HG03064 (cell line): ENCODE measurements around the gene NINJ2.
A peak's percentile ranks its signal among the peaks of the same experiment; 100 is the strongest.
"Not testable (repeated sequence)": the region's sequence is repeated elsewhere in the genome, so short reads cannot be mapped to it uniquely, and the experiment has no call there.

Source experiments
- ATAC-seq: cut with Tn5 transposase; IDR thresholded peaks from one replicate; pipeline ENCODE4 v1.9.1; 2021; ENCODE audit warnings: low read depth; ENCODE audit not compliant: unreplicated experiment

Gene NINJ2

DNA sequence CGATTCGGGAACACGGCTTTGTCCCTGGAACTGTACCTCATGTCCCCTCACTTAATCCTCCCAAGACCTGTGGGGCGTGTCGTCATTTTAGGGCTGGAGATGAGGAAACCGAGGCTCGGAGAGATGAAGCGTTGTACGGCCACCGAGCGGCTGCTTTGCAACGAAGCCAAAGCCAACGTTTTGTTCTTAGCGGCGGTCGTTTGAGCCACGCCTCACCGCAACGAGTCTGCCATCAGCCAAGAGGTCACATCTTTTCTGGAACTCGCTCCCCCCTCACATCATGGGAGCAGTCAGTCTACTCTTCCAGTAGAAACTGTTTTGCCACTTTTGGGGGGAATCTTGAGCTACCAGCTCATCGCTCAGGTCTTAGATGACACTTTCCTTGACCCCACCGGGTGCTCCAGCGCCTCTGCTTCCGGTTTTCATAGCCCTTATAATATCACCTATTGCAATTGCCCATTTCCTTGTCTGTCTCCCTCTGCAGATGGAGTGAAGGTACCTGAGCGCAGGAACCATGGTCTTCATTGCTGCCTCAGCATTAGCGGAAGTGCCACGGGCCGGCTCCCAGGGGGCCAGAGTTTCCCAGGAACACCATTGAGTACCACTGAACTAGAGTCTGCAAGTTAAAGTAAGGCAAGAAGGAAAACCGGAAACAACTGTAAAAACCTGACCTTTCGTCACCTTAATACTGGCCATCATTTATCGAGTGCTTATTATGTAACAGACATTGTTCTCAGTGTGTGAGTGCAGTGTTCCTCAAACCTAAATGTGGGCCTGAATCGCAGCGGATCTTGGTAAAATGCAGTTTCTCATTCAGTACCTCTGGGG is 19.6 kb downstream of the NINJ2 start:
- no peak for ATAC-seq

DNA sequence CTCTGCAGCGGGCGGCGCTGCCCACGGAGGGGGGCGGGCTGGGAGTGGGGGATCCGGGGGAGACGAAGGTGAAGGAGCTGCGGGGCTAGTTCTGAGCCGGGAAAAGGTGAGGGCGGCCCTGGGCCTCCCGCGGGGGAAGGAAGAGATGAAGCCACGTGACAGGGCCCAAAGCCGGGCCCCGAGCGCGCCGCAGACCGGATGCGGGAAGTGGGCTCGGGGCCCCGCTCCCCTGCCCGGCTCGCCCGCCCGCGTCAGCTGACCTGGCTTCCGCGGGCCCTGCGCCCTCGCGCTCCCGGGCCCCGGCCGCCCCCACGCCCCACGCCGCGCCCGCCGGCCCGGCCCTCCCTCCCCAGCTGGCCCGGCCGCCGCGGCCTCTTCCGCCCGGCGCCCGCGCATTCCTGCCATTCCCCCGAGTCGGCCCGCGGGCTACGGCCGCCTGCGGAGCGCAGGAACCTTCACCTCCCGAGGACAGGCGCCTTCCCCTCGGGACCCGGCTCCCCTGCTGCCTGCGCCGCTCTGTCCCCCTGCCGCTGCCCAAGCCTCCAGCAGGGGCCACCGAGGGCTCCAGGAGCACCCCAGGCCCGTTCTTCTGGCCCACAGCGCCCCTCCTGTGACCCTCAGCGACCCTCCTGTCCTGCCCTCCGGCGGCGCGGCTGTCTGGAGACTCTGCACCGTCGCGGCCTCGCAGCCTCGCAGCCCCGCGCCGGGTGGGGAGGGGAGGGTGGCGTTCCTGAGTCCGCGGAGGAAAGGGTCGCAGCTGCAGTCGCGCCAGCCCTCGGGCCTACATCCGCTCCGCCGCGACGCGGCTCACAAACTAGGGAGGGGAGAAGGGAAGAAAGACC is 20.4 kb downstream of the NINJ2 start:
- ATAC-seq: peak; percentile 56

DNA sequence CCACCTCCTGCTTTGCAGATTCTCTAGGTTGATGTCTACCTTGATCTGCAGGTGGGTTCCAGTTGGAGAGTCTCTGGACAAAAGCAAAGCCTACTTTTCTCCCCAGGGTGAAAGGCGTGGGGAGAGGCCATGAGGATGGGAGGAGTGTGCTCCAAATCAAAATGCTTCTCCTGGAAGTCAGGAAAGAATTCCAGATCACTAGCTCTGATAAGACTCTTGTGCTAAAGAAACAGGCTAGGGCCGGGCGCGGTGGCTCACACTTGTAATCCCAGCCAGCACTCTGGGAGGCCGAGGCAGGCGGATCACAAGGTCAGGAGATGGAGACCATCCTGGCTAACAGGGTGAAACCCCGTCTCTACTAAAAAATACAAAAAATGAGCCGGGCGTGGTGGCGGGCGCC is 21.9 kb downstream of the NINJ2 start:
- not testable (repeated sequence) for ATAC-seq

DNA sequence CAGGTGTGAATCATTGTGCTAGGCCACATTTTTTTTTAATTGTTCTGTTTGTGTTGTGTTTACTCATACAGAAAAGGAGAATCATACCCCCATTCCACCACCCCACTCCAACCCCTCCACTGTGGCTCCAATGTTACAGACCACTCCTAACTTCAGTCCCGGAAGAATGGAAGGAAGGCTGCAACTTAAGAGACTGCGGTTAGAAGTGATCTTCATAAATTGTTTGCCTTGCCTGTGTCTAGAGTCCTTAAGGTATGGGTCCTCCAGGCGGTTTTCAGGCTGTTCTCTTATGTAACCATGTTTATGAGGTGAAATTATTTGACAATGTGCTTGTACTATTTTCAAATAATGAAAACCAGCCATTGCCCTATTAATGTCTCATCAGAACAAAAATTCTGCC is 22.5 kb downstream of the NINJ2 start:
- ATAC-seq: no peak

DNA sequence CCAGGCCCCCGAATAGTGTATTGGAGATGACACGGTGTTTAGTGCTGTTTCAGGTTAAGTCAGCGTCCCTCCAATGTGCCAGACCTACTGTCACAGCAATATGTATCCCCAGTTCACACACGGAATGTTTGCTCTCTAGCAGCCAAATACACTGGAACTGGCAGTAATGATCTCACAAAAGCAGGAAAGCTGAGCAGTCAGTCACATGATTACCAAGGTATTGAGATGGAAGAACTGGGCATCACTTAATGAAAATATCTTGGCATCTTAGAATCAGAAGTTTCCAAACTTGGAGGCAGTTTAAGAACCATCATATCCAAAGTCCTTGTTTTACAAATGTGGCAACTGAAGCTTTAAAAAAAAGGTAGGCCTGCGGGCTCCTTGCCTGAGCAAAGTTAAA is 23.3 kb downstream of the NINJ2 start:
- ATAC-seq: no peak

DNA sequence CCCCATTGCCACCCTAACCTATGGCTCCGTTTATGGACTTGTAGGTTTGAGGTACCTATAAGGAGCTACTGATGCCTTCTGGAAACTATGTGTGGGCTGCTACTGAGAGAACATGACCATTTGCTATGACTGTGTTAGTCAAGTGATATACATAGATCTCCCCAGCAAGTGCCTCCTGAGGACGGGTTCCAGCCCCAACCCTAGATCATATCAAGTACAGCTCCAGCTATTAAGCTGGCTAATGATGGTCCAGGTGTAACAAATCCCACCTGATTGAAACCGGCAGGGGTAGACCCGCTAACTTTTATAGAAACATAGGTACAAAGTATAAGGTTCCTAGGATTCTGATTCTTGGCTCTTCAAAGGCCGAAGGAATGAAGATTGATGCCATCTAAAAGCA is 23.7 kb downstream of the NINJ2 start:
- ATAC-seq: no peak

DNA sequence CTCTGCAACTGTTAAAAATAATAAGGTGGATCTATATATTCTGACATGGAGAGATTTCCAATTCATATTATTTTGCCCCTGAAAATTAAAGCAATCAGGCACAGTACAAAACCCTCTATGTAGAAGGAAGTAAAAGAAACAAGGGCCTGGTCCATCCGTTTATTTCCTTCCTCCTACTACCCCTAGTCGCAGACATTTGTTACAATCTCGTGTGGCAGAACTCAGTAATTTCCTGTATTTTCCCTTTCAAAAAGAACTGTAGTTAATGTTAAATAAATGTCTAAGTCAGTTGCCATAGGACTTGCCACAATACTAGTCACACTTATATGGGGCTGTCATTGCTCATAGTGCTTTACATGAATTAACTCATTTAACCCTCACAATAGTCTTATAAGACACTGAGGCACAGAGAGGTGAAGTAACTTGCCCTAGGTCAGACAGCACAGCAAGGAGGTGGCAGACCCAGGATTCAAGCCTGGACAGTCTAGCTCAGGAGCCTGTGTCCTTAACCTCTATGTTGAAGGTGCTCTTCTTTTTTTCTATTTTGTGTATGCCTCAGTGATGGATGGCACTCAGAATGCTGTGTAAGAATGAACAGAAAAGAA is 24.2 kb downstream of the NINJ2 start:
- no peak for ATAC-seq

DNA sequence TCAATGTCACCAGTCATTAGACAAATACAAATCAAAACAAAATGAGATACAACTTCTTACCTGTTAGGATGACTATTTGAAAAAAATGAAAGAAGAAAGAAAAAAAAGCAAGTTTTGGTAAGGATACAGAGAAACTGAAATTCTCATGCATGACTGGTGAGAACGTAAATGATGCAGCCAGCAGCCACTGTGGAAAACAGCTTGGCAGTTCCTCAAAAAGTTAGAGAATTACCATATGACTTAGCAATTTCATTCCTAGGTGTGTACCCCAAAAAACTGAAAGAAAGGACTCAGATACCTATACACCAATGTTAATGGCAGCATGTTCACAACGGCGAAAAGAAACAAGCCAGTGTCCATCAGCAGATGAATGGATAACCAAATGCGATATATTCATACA is 26.6 kb downstream of the NINJ2 start:
- no peak for ATAC-seq

DNA sequence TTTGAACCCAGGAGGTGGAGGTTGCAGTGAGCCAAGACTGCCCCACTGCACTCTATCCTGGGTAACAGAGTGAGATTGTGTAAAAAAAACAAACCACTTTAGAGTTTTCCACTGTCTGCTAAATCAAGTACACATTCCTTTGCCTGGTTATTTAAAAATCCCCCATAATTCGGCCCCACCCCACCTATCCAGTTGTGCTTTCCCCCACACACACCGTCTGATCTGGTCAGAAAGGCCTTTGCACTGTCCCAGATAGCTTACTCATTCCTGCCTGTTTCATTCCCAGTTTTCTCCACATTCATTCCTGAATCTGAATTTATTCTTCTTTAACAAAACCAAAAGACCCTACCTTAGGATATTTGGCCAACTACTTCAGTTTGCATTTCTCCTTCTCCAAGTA is 29.5 kb downstream of the NINJ2 start:
- ATAC-seq: no peak

DNA sequence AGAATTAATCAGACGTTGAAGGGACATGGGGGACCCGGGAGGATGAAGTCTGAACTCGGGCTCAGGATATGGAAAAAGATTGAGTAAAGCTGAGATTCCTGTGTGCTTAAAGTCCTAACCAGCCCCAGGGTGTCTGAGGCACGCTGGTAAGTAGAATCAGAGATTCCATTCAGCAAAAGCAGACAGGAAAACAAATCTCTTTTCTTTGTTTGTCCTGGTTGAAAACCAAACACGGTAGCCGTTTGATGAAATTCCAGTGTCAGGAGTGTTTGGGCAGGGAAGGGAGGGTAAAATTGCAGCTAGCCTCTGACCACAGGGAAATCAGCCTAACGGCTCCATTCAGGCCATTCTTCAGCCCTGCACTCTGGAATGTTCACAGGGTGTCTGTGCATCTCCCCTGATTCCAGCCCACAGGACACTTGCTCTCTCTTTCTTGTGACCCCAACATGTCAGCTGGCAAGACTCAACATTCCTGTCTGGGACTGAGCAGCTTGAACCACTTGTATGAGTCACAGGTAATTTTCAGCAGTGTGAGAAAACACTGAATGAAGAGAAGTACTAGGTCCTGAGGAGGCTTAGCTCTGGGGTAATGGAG is 31.0 kb downstream of the NINJ2 start:
- ATAC-seq: no peak

DNA sequence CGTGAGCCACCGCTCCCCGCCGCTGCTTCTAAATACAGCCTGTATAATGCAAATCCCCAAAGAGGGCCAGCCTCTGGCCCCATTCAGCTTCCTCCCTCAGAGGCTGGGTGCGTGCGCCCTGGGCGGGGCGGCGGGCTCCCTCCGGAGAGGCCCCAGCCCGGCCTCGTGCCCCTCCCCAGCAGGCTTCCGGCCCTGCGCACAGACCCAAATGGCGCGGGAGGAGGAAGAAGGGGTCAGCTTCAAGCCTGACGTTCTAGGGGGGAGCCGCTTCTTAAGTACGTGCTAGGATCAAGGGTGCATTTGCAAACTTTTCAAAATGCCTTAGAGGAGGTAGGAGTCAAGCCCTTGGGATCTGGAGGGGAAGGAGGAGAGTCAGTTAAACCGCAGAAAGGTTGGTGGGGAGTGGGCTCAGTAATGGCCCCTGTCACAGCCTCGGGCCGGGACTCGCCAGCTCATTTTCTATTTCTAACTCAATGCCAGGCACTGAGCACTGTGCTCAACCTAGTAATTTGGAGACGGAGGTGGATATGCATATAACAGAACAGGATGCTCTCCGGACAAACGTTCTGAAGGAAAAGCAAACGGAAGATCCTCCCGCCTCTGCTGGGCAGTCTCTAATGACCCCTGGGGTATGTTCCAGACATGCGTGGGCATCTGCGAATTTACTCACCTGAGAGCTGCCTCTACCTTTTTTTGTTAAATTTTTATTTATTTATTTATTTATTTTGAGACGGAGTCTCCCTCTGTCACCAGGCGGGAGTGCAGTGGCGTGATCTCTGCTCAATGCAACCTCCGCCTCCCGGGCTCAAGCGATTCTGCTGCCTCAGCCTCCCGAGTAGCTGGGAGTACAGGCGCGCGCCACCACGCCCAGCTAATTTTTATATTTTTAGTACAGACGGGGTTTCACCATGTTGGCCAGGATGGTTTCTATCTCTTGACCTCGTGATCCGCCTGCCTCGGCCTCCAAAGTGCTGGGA is 32.3 kb downstream of the NINJ2 start:
- peak; percentile 67 for ATAC-seq

DNA sequence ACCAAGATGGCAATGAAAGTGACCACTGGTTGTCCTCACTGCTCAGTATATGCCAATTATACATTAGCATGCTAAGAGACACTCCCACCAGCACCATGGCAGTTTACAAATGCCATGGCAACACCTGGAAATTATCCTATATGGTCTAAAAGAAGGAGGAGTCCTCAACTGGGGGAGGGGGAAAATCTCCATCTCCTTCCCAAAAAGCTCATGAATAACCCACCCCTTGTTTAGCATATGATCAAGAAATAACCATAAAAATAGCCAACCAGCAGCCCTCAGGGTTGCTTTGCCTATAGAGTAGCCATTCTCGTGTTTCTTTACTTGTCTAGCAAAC is 34.5 kb downstream of the NINJ2 start:
- not testable (repeated sequence) for ATAC-seq

DNA sequence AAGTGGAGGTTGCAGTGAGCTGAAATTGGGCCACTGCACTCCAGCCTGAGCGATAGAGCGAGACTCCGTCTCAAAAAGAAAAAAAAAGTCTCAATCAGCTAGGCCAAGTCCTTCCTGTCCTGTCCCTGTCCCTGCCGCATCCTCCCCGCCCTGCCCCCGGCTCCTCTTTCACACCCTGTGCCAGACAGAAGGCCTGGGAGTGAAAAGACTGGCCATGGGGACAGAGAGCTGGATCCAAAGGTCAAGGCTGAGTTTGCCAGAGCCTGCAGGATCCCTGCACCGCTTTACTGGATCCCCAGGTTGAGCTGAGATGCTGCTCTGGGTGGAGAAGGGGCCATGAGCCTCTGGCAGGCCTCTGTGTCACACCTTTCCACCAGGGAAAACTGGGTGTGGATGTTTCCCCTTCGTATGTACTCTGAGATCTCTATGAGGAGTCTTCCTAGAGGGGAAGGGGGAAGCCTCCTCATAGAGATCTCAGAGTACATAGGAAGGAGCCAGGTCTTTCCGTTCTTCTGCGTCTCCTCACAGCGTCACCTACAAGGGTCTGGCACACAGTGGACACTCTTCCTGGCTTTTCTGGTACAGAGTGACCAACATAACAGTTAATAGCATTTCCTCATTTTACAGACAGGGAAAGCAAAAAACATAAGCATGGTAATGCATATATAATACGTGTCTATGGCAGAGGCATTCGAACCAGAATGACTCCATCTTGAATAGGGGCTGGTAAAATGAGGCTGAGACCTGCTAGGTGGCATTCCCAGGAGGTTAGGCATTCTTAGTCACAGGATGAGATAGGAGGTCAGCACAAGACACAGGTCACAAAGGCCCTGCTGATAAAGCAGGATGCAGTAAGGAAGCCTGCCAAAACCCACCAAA is 35.1 kb downstream of the NINJ2 start:
- ATAC-seq: no peak

DNA sequence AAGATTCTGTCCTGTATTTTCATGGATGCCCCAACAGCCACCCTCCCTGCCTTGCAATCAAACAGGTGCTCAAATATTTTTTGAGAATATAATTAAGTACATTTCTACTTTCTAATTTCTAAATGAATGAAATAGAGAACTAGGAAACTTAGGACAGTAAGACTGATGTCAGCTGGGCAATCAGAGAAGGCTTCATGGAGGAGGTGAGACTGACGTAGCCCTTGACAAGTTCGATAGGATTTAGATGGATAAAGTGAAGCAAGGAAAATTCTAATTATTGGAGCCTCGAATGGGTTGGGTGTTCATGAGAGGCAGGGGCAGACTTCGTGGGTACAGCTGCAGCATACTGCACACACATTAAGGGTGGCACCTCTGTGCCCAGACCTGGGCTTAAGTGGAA is 36.0 kb downstream of the NINJ2 start:
- ATAC-seq: no peak

DNA sequence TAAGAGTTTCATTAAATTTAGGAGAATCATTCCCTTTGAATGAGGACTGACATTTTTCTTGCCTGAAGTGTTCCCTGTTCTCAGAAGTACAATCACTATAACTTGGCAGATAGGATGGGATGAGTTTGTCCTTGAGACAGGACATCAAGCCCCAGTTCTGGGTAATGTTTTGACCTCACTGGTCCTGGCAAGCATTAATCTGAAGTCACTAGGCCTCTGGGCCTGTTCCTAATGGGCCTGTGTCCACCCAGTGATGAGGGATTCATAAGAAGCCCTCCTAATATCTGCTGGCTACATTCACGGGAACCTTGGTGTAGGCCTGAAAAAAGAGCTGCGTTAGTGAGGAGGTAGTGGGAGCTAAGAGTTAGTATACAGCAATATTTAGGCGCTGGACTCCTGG is 37.2 kb downstream of the NINJ2 start:
- ATAC-seq: no peak

DNA sequence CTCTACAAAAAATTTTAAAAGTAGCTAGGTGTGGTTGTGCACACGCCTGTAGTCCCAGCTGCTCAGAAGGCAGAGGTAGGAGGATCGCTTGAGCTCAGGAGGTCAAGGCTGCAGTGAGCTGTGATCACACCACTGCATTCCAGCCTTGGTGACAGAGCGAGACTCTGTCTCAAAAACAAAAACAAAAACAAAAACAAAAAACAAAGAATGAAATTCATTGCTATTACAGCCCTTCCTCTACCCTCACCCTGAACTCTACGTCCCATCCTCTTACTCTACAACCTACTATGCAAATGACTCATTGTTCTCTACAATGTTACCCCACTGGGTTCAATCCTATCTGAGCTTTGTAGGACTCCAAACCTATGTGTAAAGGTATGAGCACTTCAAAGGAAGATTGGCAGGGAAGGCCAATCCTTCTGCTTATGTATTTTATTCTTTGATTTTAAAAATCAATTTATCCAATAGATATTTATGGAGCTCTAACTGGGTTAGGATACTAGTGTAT is 39.3 kb downstream of the NINJ2 start:
- no peak for ATAC-seq

DNA sequence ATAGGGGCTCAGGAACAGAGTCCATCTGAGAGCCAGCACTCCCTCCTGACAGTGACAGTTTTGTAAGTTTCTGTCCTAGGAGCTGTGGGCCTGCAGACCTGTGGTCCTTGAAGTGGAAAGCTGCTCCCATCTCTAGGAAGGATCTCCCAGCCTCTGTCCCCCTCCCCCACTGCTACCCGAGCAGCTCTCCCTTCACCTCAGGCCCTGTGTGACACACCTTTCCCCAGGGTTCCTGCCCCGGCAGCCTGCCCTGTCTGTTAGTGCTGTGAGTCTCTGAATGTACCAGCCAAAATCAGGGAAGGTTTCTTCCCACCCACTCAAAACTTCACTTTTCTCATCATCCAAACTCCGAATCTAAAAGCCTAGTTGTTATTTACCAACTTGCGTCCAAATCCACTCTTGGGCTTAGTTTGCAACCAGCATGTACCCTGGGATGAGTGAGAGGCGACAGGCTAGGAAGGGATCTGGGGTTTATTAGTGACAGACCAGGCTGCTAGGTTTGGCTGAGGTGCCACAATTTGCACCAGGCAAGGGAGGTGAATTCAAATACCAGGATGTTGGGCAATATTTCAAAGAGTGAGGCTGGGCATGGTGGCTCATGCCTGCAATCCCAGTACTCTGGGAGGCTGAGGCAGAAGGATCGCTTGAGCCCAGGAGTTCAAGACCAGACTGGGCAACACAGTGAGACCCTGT is 39.9 kb downstream of the NINJ2 start:
- no peak for ATAC-seq

DNA sequence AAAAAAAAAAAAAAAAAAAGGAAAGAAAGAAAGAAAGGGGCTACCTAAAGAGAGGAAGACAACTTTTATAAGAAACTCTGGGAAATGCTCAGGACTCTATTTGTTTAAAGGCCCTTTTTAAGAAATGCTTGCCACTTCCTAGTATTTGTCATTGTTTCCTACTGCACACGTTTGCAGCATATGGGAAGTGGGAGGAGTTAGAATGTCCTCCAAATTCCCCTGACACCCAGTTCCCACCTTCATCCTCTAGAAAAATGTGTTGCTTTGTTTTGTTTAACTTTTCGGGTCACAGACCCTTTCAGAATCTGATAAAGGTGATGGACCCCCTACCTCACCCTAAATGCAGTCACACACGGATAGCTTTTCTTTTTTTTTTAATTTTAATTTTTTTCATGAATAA is 40.8 kb downstream of the NINJ2 start:
- no peak for ATAC-seq
